Measurements from ENCODE around the gene TRIM33. TPM values are rescaled to one million over a fixed set of nuclear protein-coding genes. Genes with fewer than 3 reads are reported as not detected.

Gene TRIM33
- polyA plus RNA-seq, 2 of the 4 experiments (the other 2 are of a cell fraction), result 8.7 to 14.9 TPM

DNA sequence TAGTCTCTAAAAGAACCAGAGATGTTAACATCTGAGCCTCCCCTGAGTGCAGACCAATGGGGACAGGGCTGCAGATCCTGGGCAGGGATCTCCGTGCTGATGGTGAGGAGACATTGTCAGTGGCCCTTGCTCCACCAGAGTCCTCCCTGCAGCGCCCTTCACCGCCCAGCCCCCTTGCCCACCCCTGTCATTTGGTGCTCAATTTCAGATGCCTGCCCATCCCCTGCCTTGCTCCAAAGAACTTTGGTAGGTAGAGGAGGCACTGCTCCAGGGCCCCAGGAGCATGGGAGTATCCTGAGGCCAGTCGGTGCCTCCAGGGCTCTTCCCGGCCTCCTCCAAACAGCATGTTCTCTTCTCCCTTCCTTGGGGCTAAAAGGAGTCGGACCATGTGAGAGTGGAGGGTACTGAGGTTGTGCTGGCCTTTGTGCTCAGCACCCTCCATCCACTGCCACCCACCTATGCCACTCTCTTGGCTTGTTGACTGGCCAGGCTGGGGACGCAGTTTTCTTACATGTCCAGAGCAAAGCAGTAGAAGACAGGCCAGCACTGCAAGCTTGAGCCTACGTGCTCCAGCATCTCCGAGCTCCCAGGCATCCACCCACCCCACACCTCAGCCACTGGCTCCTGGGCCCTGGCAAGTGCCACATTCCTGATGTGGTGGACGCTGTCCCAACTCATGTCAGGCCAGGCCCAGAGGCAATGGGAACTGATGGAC, 160.1 kb downstream of the TRIM33 start:
- WGBS (ENCODE audit: missing lambda C conversion rate), result 40% methylated on average over 4 of the region's 10 CpGs
- no peak overlapping the region for H3K4me2 ChIP-seq
- H3K27ac ChIP-seq, result no peak overlapping the region
- POLR2A ChIA-PET, result no interaction called here
- CTCF ChIA-PET, result no interaction called here
- no peak for FAIRE-seq
- H3K4me1 ChIP-seq, result no peaks in the 10 kb centered on the region; the same call in 2 of the 3 replicates
- TF ChIP-seq ZC3H11A (IDR thresholded peaks at IDR 0.05), result no peak
- no peak for TF ChIP-seq RARB (CRISPR knock-in tag; IDR thresholded peaks at IDR 0.05)
- no peak for TF ChIP-seq RCOR1 (IDR thresholded peaks at IDR 0.05; ENCODE audit: low read depth, low read length)
- TF ChIP-seq SREBF2 (IDR thresholded peaks at IDR 0.05), result no peak
- no peak for TF ChIP-seq RNF2 (IDR thresholded peaks at IDR 0.05; ENCODE audit: borderline replicate concordance, low read depth)
- no peak for TF ChIP-seq NR3C1 (IDR thresholded peaks at IDR 0.05)
- no peak for TF ChIP-seq EP300 (IDR thresholded peaks at IDR 0.05)
- no peak for TF ChIP-seq GATA3 (IDR thresholded peaks at IDR 0.05; ENCODE audit: borderline replicate concordance)
- TF ChIP-seq, protein P1, sequence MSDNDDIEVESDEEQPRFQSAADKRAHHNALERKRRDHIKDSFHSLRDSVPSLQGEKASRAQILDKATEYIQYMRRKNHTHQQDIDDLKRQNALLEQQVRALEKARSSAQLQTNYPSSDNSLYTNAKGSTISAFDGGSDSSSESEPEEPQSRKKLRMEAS (IDR thresholded peaks at IDR 0.05), result no peak
- no peak for TF ChIP-seq RFX5 (IDR thresholded peaks at IDR 0.05)
- no peak for TF ChIP-seq MYC (IDR thresholded peaks at IDR 0.05; ENCODE audit: borderline replicate concordance, low read length)
- no peak for TF ChIP-seq JUN (IDR thresholded peaks at IDR 0.05)
- no peak for TF ChIP-seq HOXB5 (CRISPR knock-in tag; IDR thresholded peaks at IDR 0.05)
- TF ChIP-seq, protein P2, sequence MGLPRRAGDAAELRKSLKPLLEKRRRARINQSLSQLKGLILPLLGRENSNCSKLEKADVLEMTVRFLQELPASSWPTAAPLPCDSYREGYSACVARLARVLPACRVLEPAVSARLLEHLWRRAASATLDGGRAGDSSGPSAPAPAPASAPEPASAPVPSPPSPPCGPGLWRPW (IDR thresholded peaks at IDR 0.05), result no peak
- TF ChIP-seq, protein P3, sequence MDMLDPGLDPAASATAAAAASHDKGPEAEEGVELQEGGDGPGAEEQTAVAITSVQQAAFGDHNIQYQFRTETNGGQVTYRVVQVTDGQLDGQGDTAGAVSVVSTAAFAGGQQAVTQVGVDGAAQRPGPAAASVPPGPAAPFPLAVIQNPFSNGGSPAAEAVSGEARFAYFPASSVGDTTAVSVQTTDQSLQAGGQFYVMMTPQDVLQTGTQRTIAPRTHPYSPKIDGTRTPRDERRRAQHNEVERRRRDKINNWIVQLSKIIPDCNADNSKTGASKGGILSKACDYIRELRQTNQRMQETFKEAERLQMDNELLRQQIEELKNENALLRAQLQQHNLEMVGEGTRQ (IDR thresholded peaks at IDR 0.05), result no peak
- no peaks in the 10 kb centered on the region for H3K9me3 ChIP-seq
- H3K4me3 ChIP-seq, result no peak overlapping the region
- no peak for DNase-seq (ENCODE audit: low read depth in 1 of 2, low spot score in 1 of 2)
- no peak for ATAC-seq

DNA sequence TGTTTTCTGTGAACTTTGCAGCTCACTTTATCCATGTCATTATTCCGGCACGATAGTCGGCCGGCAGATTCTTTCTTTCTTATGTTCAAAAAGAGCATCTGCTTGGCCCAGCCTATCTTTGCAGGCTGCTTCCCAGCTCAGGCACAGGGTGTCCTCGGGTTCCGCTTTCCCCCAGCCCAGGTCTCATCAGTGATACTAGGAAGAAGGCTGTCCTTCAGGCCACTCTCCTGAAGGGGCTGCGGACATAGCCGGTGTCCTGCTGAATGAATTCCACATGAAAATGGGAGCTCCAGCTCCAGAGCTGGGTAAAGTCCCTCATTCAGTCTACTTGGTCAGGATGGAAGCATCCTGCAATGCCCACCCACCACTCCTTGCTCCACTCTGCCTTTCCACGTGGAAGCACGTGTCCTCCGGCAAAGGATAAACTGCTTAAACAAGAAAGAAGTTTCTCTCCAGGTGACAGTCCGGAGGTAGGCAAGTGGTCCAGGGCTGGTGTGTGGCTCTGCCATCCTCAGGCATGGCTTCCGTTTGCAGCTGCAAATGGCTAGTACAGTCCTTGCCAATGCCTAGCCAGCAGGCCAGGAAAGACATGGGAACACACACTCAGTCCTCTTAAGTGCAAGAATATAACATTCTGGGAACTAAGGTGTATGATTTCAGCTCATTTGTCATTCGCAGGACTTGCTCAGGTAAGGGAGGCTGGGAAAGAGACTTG, 161.0 kb downstream of the TRIM33 start:
- Histone ChIP-seq H3K27ac (no peak overlapping the region), H3K4me2 (no peak overlapping the region), H3K4me1 (no peaks in the 10 kb centered on the region; the same call in 2 of the 3 replicates), H3K9me3 (no peaks in the 10 kb centered on the region), H3K4me3 (no peak overlapping the region)
- ChIA-PET POLR2A (no interaction called here), CTCF (interaction anchor here (1.3 kb wide), 1 partner anchor 29 kb away, joined by 4 read pairs; no protein-coding TSS in a partner anchor)
- WGBS (ENCODE audit: missing lambda C conversion rate), result 60% methylated on average over 11 of the region's 14 CpGs
- ATAC-seq, result no peak
- TF ChIP-seq CBX8 (IDR thresholded peaks at IDR 0.05), result no peak
- no peak for TF ChIP-seq POLR2A (IDR thresholded peaks at IDR 0.05; ENCODE audit: low read length)
- no peak for TF ChIP-seq KDM1A (IDR thresholded peaks at IDR 0.05; ENCODE audit: low read depth)
- no peak for TF ChIP-seq PHF8 (IDR thresholded peaks at IDR 0.05; ENCODE audit: borderline replicate concordance, low read depth)
- TF ChIP-seq SREBF2 (IDR thresholded peaks at IDR 0.05), result no peak
- TF ChIP-seq FOXS1 (CRISPR knock-in tag; IDR thresholded peaks at IDR 0.05), result no peak
- TF ChIP-seq RCOR1 (IDR thresholded peaks at IDR 0.05; ENCODE audit: low read depth, low read length), result no peak
- no peak for TF ChIP-seq JUNB (IDR thresholded peaks at IDR 0.05)
- no peak for TF ChIP-seq ESRRA (IDR thresholded peaks at IDR 0.05; ENCODE audit: borderline replicate concordance, low read length)
- no peak for DNase-seq (ENCODE audit: low read depth in 1 of 2, low spot score in 1 of 2)
- no peak for FAIRE-seq

DNA sequence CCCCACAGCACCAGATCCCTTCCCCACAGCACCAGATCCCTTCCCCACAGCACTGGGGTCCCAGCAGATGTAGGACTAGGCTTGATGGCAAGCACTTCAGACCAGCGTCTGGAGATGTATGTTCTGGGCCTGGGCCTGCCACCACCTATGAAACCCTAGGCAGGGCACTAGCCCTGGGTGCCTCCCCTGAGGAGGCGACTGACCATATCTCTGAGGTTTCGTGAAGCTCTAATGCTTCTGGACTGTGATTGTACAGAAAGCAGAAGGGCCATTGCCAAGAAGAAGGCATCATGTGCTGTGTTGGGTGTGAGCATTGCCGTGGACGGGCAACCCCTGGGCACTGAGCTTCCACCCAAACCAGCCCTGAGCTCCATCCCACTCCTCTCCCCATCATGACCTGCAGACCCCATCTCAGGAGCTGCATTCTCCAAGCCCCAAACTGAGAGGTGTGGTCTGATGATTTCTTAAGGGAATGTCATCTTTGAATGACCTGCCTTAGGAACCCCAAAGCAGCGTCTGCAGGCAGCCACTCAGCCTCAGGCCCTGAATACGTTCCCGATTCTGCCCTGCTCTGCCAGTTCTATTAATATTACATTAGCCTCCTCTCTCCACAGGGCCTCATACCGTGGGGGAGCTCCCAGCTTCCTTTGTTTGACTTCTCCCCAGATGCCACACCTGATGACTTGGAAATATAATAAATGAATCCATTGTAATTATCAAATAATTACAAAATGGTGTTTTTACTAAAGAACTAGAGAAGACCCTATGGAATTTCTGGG, 163.4 kb downstream of the TRIM33 start:
- DNase-seq (ENCODE audit: low read depth in 1 of 2, low spot score in 1 of 2) (no peak), ATAC-seq (no peak), FAIRE-seq (no peak)
- 63% methylated on average over 6 of the region's 9 CpGs for WGBS (ENCODE audit: missing lambda C conversion rate)
- H3K27ac ChIP-seq, result no peak overlapping the region
- H3K4me3 ChIP-seq, result no peak overlapping the region
- TF ChIP-seq JUN (IDR thresholded peaks at IDR 0.05) (no peak), CHD2 (IDR thresholded peaks at IDR 0.05; ENCODE audit: low read length, partially characterized antibody) (no peak), SREBF2 (IDR thresholded peaks at IDR 0.05) (no peak), NR3C1 (IDR thresholded peaks at IDR 0.05) (no peak)
- TF ChIP-seq, protein P4, sequence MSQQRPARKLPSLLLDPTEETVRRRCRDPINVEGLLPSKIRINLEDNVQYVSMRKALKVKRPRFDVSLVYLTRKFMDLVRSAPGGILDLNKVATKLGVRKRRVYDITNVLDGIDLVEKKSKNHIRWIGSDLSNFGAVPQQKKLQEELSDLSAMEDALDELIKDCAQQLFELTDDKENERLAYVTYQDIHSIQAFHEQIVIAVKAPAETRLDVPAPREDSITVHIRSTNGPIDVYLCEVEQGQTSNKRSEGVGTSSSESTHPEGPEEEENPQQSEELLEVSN (IDR thresholded peaks at IDR 0.05; ENCODE audit: borderline replicate concordance, low read depth), result no peak
- TF ChIP-seq, protein P3 (IDR thresholded peaks at IDR 0.05), result no peak
- TF ChIP-seq, protein P5, sequence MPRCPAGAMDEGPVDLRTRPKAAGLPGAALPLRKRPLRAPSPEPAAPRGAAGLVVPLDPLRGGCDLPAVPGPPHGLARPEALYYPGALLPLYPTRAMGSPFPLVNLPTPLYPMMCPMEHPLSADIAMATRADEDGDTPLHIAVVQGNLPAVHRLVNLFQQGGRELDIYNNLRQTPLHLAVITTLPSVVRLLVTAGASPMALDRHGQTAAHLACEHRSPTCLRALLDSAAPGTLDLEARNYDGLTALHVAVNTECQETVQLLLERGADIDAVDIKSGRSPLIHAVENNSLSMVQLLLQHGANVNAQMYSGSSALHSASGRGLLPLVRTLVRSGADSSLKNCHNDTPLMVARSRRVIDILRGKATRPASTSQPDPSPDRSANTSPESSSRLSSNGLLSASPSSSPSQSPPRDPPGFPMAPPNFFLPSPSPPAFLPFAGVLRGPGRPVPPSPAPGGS (IDR thresholded peaks at IDR 0.05), result no peak
- no peak overlapping the region for H3K4me2 ChIP-seq
- H3K9me3 ChIP-seq, result no peaks in the 10 kb centered on the region
- POLR2A ChIA-PET, result no interaction called here
- CTCF ChIA-PET, result interaction anchor here (0.5 to 2.8 kb wide), 35 partner anchors 10 to 985 kb away, joined by 3 to 18 read pairs (median 3); partner anchors contain the start of genes BCAS2 and DENND2C
- H3K4me1 ChIP-seq, result no peaks in the 10 kb centered on the region; the same call in 2 of the 3 replicates
